ENCODE results near the gene TLCD5. TPM values are rescaled to one million over a fixed set of nuclear protein-coding genes. Genes with fewer than 3 reads are reported as not detected.

Gene TLCD5
- total RNA-seq, 1 donor from 2014 or later, result 1.0 TPM

- intact Hi-C loops (cut with micrococcal nuclease), result no loop called here
Measured at GRCh38 chr11:120307476-120307875, 17.6 kb upstream of the TLCD5 start.

- intact Hi-C loops (cut with micrococcal nuclease), result no loop called here
Measured at GRCh38 chr11:120308081-120308480, 17.0 kb upstream of the TLCD5 start.

DNA sequence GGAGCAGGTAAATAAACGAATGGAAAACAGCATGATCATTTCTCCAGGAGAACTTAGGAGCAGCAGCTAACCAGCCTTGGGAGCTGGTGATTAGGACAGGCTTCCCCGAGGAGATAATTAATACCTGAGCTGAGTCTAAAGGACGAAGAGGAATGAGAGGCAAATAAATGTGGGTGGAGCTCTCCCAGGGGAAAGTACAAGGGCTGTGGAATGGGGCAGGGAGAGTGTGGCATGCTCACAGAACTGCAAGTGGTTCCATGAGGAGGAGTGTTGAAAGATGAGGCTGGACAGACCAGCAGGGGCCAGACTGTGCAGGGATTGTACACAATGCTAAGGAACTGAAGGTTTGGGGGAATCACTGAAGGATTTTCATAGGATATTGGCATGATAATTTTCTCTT, 14.2 kb upstream of the TLCD5 start:
- intact Hi-C loops (cut with micrococcal nuclease), result no loop called here

DNA sequence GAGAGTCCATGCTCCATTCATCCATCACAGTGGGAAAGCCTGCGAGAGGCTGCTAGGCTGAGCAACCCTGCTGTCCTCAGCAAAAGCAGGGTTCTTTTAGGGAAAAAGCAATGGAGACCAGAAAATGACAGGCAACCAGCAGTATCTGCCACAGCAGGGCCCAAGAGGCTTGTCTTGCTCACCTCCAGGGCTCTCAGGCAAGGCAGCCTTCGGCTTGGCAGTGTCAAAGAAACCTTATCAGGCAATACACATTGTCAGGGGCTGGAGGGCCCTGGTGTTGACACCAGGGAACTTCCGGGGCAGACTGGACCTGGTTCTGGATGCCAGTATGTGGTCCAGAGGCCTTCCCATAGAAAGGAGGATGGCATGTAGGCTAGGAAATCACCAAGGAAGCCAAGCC, 10.2 kb upstream of the TLCD5 start:
- intact Hi-C loops (cut with micrococcal nuclease), result no loop called here

DNA sequence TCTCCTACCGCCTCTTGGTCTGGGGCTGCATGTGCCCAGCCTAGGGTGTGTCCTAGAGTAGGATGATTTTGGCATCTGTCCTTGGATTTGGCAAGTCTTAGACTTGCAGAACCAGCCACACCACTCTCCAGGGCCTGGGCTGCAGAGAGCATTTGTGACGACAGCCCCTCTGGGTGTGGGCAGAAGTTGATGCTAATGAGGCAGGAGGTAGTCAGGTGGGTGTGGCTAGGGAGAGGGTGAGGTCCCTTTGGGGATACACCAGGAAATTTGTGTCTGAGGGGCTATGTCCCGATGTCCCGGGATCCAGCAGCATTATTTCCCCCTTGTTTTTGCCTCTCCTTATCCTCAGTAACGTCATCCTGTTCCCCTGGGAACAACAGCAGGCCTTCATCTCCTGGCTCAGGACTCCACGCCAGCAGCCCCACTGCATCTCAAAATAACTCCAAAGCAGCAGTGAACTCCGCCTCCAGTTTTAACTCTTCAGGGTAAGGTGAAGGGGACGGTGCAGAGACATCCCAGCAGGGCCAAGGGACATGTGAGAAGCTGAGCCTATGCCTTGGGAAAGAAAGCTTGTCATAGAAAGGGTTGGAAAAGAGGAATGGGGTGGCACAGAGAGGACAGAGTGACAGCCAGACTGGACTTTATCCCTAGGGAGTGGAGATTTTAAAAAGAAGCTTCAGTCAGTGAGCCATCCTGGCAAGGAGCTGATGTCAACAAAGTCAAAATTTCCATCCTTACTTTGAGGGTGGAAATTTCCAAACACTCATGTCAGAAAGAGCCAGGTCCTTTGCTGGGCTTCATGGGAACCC, 8.0 kb upstream of the TLCD5 start:
- intact Hi-C loops (cut with micrococcal nuclease), result no loop called here

DNA sequence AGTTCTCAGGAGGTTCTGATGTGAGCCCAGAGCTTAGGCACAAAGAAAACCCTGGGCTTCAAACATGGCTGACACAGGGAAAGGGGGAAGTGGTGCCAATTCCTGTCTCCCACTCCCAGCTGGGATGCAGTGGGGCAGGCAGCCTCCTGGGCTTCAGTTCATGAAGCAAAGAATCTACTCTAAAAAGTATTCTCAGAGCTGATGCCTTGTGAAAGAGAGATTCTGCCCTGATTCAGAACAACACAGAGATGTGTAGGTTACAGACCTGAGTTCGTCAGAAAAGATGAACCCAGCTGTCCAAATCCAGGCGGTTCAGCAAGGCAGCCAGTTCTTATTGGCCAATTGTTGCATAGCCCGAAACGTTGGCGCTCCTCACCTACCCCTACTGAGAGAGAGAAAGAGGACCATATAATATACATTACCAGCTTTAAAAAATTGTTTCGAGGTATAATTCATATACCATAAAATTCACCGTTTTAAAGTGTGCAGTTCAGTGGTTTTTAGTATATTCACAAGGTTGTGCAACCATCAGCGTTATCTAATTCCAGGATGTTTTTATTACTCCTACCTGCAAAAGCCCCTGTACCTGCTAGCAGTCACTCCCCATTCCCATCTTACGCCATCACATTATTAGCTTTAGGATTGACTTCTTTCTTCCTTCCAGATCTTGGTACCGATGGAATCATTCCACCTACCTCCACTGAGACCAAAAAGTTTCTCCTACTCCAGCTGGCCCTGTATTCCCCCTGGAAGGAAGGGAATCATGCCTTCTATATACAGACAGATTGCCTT, 7.2 kb upstream of the TLCD5 start:
- intact Hi-C loops (cut with micrococcal nuclease), result no loop called here

DNA sequence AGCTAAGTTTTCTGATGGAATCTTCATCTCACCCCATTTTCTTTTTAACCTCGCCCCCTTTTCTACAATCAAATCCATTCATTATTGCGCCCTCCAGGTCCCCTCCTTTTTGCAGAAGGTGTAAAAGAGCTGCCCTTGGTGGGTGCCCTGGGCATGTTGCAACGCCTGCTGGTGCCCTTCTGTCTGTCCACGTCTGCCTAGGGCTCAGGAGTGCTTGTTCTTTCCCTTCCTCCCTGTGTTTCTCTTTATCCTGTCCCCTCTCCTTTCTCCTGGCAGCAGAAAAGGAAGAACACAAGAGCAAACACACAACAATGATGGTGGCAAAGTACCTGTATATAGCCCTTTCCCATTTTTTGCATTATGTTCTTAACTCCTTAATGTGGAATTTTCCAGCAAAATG, 6.2 kb upstream of the TLCD5 start:
- intact Hi-C loops (cut with micrococcal nuclease), result no loop called here

- intact Hi-C loops (cut with micrococcal nuclease), result loop anchor here (1.0 kb wide), 1 partner anchor 9 kb away; no protein-coding TSS in a partner anchor
Measured at GRCh38 chr11:120326228-120326627, 1.1 kb downstream of the TLCD5 start.

DNA sequence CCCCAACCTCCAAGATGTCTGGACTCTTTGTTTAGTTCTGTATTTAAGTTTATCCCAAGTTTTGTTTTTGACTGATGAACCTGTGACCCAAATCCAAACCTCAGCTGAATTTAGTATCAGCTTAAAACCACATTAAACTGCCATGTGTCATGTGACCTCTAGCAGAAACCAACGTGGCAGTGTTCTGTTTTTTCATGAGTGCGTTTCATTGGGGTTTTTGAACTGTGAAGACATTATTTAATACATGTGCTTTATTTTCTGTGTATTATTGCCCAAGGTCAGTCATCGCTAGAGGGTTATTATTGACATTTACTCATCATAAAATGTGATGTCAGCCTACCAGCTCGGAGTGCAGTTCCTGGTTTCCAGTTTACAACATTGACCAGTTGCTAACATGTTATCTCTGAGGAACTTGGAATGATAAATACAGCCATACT, 1.8 kb downstream of the TLCD5 start:
- intact Hi-C loops (cut with micrococcal nuclease), result loop anchor here (1.0 kb wide), 1 partner anchor 8 kb away; no protein-coding TSS in a partner anchor

GRCh38 chr11:120327311-120327710, 2.2 kb downstream of the TLCD5 start:
- intact Hi-C loops (cut with micrococcal nuclease), result no loop called here

- intact Hi-C loops (cut with micrococcal nuclease), result no loop called here
Measured at GRCh38 chr11:120329556-120329955, 4.5 kb downstream of the TLCD5 start.

GRCh38 chr11:120330045-120330444, 4.9 kb downstream of the TLCD5 start:
- intact Hi-C loops (cut with micrococcal nuclease), result loop anchor here (10.0 kb wide), 1 partner anchor 695 kb away; the partner anchor contains the start of gene TBCEL

DNA sequence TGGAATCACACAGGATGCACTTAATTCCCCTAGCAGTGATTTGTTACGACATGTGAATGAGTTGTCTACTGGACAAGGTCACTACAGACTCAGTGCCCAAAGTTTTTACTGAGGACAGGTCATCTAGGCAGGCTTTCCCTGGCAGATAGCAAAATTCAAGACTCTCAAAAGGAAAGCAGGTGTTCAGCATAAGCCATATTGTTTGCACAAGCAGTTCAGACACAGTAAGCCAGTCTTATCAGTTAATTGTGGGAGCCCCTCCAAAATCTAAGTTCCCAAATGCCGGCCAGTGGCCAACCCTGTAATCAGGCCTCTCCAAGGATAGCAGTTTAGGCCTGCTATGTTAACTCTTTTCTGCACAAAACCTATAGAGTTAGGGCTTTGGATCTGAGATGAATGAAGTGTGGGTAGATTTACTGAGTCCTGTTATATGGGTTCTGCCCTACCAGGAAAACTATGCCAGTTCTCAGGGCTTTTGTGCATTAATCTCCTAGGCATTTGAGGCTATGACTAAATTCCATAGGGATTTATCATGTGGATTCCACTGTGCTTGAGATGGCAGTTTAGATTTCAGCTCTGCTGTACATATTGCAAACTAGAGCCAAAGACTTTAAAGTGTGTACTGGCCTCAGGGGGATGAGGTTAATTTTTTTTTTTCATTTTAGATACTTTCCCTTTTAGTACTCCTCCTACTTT, 6.3 kb downstream of the TLCD5 start:
- intact Hi-C loops (cut with micrococcal nuclease), result loop anchor here (10.0 kb wide), 1 partner anchor 693 kb away; the partner anchor contains the start of gene TBCEL

- intact Hi-C loops (cut with micrococcal nuclease), result loop anchor here (10.0 kb wide), 1 partner anchor 692 kb away; the partner anchor contains the start of gene TBCEL
Measured at GRCh38 chr11:120332822-120333716, 8.0 kb downstream of the TLCD5 start.

DNA sequence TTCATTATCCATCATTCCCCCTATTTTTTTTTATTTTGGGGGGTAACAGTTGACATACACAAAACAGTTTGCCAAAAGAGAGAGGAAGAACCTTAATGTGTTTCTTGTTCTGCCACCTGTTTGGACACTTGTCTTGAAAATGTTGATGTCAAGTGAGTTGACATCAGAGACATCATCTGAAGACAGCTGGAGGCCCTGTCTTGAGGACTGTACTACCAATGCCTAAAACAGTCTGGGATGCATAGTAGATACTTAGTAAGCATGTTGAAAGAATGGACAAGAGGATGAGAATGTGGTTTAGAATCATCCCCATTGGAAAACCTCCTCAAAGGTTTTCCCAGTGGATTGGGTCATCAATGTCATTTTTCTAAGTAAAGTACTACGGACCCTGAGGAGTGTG, 8.7 kb downstream of the TLCD5 start:
- intact Hi-C loops (cut with micrococcal nuclease), result loop anchor here (10.0 kb wide), 1 partner anchor 691 kb away; the partner anchor contains the start of gene TBCEL

GRCh38 chr11:120334332-120334731, 9.2 kb downstream of the TLCD5 start:
- intact Hi-C loops (cut with micrococcal nuclease), result loop anchor here (10.0 kb wide), 1 partner anchor 690 kb away; the partner anchor contains the start of gene TBCEL

- intact Hi-C loops (cut with micrococcal nuclease), result loop anchor here (1.0 to 10.0 kb wide), 6 partner anchors 9 to 859 kb away; partner anchors contain the start of genes GRIK4 and TBCEL
Measured at GRCh38 chr11:120334894-120335462, 9.9 kb downstream of the TLCD5 start.

DNA sequence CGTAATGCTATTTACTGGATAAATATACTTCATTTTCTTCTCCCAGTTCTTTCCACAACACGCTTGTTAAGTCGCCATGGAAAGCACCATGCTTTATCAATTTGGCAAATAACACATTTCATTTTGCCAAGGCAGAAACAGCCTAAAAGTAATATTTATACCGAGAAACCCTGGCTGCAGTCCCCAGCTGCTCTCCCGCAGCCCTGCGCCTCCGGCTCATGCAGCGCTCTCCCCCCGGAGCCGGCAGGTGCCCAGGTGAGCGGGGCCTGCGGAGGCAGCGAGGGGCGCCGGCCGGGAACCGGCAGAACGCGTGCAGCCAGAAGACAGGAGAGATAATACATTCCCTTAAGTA, 10.4 kb downstream of the TLCD5 start:
- intact Hi-C loops (cut with micrococcal nuclease), result loop anchor here (1.0 to 10.0 kb wide), 6 partner anchors 9 to 859 kb away; partner anchors contain the start of genes GRIK4 and TBCEL

DNA sequence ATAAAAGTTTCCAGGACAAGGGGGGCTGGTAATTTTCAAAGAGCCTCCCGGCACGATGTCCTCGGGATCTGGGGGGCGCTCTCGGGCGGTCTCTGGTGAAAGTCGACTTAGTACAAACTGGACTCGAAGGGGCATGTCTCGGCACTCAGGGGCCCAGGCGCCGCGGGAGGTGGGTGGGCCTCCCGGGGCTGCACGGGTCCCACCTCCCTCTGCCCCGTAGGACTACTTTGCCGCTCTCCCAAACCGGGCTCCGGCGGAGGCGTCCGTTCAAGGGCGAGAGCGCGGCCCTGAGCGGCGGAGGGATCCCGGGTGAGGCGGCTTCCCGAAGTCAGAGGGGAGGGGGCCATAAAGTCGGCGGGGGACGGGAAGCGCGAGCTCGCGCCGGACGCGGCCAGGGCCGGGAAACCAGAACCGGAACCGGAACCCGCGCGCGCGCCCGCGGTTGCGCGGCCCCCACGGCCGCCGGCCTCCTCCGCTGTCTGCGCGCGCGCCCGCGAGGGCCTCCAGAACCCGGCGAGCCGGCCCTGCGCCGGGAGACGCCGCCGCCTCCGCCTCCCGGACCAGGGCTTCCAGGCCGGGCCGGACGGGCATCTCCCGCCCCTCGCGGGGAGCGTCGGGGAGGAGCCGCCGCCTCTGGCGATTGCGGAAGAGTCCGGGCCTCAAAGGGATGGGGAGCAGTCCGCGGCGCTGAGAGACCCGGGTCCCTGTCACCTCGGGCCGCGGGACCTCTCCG, 11.0 kb downstream of the TLCD5 start, which contains the start of gene ARHGEF12:
ARHGEF12 (plus strand) TSS at position 506 of the 733 bp plus-strand sequence. CDS start 831 bp downstream, outside the sequence.
- intact Hi-C loops (cut with micrococcal nuclease), result loop anchor here (1.0 to 10.0 kb wide), 9 partner anchors 8 to 956 kb away; partner anchors contain the start of genes GRIK4, NECTIN1, SC5D and TBCEL
